Epidermal melanocyte (primary cell): ENCODE data around the gene GLT8D2.

Experiments used
- DNase-seq: peaks from one replicate; pipeline ENCODE4 v3.0.0; 2011; ENCODE audit warnings: low spot score; ENCODE audit not compliant: insufficient read length

GLT8D2 gene

DNA sequence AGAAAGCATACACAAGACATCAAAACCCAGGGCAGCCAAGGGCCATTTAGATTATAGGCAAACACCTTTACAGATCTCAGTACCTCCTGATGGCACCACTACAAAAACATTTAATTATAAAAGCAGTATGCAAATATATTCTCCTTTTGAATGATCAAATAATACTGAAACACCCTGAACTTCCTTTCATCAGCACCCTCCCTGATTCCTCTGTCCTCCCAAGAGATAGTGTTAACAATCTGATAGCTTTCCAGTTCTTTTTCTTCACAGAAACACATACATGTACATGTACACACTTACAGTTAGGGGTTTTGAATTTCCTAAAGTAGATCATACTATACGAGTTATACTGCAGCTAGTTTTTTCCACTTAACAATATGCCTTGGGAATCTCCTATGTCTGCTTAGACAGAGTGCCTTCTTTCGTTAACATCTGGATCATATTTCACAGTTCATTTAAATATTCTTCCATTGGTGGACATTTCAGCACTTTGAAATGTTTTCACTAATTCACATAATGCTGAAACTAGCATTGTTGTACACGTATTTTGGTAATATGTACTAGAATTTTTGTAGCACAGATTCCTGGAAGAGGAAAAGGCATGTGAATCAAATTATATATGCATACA, 49.1 kb downstream of the GLT8D2 start:
- no peak for DNase-seq

DNA sequence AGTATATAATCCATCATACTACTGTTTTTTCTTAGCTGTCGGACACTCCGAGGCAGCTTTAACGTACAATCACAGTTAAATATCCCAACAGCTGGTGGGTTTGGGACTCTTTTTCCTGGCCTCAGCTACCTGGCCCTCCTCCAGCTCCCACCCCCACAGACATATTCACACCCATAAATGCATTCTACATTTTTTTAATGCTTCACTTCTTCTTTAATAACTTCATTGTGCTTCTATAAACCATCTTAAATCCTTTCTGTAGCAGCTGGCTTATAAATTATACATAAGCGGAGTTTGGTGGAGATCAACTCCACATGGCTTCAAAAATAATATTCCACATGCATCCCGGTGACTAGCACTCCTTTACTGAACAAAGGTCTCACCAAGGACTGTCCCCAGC, 51.0 kb downstream of the GLT8D2 start:
- no peak for DNase-seq

- no peak for DNase-seq
These were observed 52.6 kb downstream of the GLT8D2 start for GRCh38 chr12:103997286-103997900.

DNA sequence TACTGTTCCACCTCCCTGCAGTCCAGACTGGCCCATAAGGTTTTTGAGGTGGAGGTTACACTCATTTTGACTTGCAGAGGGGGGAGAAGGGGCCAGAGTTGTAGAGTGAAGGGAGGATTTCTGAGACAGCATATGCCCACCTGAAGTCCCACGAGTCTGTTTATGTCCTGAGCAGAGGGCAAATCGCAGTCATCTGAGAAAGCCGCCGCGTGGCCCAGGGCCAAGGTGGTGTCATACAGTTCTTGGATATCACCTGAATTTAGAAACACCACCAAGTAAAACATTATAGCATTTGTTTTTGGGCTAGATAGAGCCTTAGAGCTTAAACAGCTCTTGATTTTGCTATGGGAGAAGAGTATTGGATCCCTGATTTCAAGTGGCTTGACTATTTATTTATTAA, 53.4 kb downstream of the GLT8D2 start:
- no peak for DNase-seq

DNA sequence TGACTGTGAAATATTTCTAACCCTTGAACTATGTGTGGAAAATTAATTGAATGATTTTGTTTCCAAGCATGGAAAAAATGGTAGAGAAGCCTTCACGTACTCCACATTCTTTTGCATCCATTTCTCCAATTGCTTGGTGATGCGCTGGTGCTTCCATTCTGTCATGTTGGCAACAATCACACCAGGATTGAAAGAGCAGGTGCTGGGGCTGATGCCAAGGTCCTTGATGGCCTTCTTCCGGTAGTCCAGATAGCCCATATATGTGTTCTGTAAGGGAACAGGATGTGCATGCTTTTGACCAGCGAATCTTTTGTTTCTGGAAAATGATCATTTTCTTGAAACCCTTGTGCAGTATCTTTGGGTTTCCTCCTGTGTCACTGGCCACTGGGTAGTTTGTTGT, 55.8 kb downstream of the GLT8D2 start:
- DNase-seq: no peak

DNA sequence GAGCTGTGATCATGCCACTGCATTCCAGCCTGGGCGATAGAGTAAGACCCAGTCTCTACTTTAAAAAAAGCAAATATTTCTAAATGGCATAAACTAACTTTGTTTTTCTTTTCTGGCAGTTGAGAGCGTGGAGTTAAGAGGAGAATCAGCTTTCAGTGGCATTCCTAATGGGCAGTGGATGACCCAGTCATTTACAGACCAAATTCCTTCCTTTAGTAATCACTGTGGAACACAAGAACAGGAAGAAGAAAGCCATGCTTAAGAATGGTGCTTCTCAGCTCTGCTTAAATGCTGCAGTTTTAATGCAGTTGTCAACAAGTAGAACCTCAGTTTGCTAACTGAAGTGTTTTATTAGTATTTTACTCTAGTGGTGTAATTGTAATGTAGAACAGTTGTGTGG, 63.2 kb downstream of the GLT8D2 start:
- DNase-seq: no peak

DNA sequence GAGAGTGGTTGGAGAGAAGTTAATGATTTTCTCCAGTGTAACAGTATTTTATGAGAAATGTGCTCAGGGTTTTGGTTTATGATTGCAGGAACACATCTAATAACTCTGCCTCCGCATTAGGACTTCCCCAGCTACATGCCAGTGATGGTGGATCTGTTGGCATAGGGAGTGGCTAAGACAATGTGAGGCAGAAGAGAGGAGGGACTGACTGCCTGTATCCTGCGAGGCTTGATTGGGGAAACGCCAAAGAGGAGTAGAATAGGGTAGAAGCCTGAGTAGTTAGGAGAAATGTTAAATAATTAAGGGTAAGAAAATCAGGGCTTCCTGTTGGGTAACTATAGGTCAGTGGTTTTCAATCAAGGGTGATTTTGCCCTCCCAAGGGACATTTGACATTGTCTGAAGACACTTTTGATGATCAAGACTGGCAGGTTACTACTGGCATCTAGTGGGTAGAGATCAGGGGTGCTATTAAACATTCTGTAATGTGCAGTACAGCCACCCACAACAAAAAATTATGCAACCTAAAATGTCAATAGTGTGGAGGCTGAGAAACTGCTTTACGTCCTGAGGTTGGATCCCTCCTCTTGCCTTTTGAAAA, 71.5 kb downstream of the GLT8D2 start:
- DNase-seq: no peak

DNA sequence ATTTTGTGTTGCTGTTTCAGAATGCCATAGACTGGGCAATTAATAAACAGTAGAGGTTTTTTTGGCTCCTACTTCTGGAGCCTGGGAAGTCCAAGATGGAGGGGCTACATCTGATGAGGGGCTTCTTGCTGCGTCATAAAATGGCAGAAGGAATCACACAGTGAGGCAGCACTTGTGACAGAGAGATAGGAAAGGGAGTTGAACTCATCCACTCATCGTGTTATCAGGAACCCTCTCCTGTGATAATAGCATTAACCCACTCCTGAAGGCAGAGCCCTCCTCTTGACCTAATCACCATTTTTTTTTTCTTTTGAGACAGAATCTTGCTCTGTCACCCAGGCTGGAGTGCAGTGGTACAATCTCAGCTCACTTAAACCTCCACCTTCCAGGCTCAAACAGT, 74.6 kb downstream of the GLT8D2 start:
- no peak for DNase-seq

- DNase-seq: no peak
These were observed 76.1 kb downstream of the GLT8D2 start for GRCh38 chr12:103973909-103974308.

DNA sequence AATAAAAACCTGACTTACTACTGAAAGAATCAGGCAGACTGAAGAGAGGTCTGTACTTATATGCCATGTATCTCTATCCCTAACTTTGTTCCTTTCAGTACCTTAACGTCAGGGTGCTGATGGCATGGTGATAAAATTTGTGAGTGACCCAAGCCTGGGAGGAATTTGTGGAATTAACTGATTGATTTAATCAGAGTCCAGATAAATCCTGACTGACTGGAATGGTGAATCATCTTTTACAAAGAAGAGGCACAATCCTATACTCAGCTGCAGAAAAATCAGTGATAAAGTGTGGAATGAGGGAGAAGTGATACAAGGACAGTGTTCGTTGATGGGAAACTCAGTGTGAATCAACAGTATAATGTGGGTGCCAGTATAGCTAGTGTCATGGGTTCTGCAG, 80.6 kb downstream of the GLT8D2 start:
- no peak for DNase-seq

- DNase-seq: no peak
These were observed 83.3 kb downstream of the GLT8D2 start for GRCh38 chr12:103966736-103967135.

DNA sequence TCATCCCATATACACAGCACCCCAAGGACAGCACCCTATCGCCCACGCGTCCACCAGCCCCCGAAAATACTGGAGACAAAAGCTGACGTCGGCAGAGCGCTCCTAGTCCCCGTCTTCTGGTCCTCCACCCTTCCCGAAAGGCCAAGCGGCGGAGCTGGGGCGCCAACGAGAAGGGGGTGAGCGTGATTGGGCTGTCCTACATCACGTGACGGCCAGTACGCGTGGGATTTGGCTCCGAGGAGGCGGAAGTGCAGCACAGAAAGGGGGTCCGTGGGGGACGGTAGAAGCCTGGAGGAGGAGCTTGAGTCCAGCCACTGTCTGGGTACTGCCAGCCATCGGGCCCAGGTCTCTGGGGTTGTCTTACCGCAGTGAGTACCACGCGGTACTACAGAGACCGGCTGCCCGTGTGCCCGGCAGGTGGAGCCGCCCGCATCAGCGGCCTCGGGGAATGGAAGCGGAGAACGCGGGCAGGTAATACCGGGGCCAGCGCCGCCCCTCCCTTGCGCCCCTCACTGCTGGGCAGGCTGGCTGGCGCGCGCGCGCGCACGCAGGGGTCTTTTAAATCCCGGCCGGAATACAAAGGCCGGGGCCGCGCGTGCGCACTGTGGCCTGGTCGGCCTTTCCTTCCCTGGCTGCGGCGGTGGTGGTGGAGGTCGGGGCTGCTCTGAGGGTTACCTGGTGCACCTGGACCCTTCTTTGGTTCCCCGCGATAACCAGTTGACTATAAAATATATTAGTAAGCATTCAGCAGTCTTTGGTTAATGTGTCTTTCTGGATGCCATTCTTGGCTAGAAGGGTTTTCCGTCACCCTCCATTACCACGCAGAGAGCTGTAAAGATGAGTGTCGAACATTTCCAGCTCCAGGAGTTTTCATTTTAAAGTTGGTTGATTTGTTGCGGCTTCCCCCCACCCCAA, 84.1 kb downstream of the GLT8D2 start, which contains the start of gene TDG:
TDG (plus strand) TSS at position 283 of the 915 bp plus-strand sequence; CDS start at position 449, 166 bp downstream.
- DNase-seq: peak; percentile 83

DNA sequence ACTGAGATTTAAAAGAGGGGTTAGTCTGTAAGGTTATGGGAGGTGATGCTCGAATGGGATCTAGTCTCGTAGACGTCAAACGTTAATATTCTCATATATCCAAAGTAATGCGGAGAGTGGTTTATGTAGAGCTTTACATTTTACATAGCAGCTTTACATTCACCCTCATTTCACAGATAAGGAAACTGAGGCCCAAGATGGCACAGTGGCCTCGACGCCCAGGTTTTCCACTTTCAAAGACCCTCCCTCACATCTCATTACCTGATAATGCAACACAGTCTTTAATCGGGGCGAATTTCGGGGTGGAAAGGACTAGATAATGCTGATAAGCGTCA, 84.8 kb downstream of the GLT8D2 start:
- no peak for DNase-seq

- DNase-seq: no peak
These were observed 85.2 kb downstream of the GLT8D2 start for GRCh38 chr12:103964805-103965204.

GRCh38 chr12:103962493-103962892, 87.5 kb downstream of the GLT8D2 start:
- no peak for DNase-seq

GRCh38 chr12:103960616-103961227, 89.3 kb downstream of the GLT8D2 start:
- DNase-seq: no peak

- DNase-seq: no peak
These were observed 91.4 kb downstream of the GLT8D2 start for GRCh38 chr12:103958621-103959020.

DNA sequence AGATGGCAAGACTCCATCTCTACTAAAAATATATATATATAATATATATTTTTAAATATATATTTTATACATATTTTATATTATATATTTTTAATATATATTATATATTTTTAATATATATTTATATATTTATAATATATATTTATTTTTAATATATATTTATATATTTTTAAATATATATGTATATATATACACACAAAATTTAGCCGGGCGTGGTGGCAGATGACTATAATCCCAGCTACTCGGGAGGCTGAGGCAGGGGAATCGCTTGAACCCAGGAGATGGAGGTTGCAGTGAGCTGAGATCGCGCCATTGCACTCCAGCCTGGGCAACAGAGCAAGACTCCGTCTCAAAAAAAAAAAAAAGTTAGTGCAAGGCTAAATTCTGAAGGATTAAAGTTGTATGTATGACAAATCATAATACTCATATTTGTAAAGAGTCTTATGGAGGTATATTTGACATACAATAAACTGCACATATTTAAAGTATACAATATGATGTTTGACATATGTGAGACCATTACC, 92.1 kb downstream of the GLT8D2 start:
- DNase-seq: no peak

GRCh38 chr12:103956509-103957027, 93.4 kb downstream of the GLT8D2 start:
- no peak for DNase-seq

DNA sequence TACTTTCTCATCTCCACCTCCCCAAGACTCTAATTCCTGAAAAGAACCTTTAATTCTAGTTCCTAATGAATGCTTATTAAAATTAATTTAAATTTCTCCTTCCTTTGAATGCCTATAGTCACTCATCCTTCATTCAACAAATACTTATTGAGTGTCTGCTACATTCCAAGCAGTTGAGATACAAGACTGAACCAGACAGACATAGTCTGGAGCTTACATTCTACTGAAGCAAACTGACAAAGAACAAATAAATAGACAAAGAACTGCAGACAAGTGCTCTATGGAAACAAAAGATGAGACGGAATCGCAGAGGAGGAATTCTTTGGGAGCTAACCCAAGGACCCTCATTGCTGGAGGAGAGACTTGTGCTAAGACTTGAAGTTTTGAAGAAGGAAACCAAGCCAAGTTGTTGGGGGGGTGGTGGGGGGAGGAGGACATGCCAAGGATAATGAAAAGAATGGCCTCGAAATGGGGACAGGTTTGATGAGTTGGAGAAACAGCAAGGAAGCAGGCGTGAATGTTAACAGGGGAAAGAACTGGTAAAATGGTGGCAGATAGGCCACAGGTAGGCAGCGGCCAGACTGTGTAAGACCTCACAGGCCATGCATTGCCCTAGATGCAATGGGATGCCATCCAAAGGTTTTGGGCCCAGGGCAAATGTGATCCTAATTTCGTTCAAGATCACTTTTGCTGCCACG, 94.0 kb downstream of the GLT8D2 start:
- DNase-seq: no peak
